KMS-11 (cell line): ENCODE measurements around the gene UFM1.
"Not testable (repeated sequence)": the region's sequence is repeated elsewhere in the genome, so short reads cannot be mapped to it uniquely, and the experiment has no call there.

Experiments used
- H2AFZ ChIP-seq: fragments of 200-600 bp; sonication (generic); 2 replicates; pipeline ENCODE4 v1.6.1; 2016; ENCODE audit warnings: antibody characterized with exemption, mixed run types, low read depth
- H3K27ac ChIP-seq: fragments of 200-600 bp; sonication (generic); 2 replicates; pipeline ENCODE4 v1.6.1; 2016; ENCODE audit warnings: mild to moderate bottlenecking, mixed run types
- H3K27me3 ChIP-seq: fragments of 200-600 bp; sonication (generic); 2 replicates; pipeline ENCODE4 v1.6.1; 2017; ENCODE audit warnings: mild to moderate bottlenecking, low read depth, mixed run types, moderate library complexity; ENCODE audit not compliant: insufficient read depth
- H3K36me3 ChIP-seq: fragments of 200-600 bp; sonication (generic); 2 replicates; pipeline ENCODE4 v1.6.1; 2017; ENCODE audit warnings: mild to moderate bottlenecking, mixed run types; ENCODE audit not compliant: insufficient read depth
- H3K4me1 ChIP-seq: fragments of 200-600 bp; sonication (generic); 2 replicates; pipeline ENCODE4 v1.6.1; 2016; ENCODE audit warnings: mild to moderate bottlenecking, low read depth, mixed run types; ENCODE audit not compliant: poor library complexity, severe bottlenecking
- H3K4me2 ChIP-seq: fragments of 200-600 bp; sonication (generic); 2 replicates; pipeline ENCODE4 v1.7.0; 2016; ENCODE audit warnings: mild to moderate bottlenecking, mixed run types
- H3K4me3 ChIP-seq: fragments of 200-600 bp; sonication (generic); IDR thresholded peaks from 2 replicates; pipeline ENCODE4 v1.6.1; 2017; ENCODE audit warnings: low read depth, low read length, mixed read lengths; ENCODE audit not compliant: insufficient read depth
- H3K79me2 ChIP-seq: fragments of 200-600 bp; sonication (generic); 2 replicates; pipeline ENCODE4 v1.6.1; 2016; ENCODE audit warnings: low read depth, mixed run types; ENCODE audit not compliant: insufficient read depth
- H3K9ac ChIP-seq: fragments of 200-600 bp; sonication (generic); 2 replicates; pipeline ENCODE4 v1.6.1; 2016; ENCODE audit warnings: mild to moderate bottlenecking, mixed run types
- H4K20me1 ChIP-seq: fragments of 200-600 bp; sonication (generic); 2 replicates; pipeline ENCODE4 v1.6.1; 2016; ENCODE audit warnings: mild to moderate bottlenecking, mixed run types; ENCODE audit not compliant: insufficient read depth
- CTCF ChIP-seq: fragments of 200-600 bp; sonication (generic); conservative IDR thresholded peaks from 2 replicates; pipeline ENCODE4 v1.6.1; 2017; ENCODE audit warnings: low read depth, mild to moderate bottlenecking, antibody characterized with exemption, low read length, moderate library complexity, mixed read lengths

UFM1 gene

DNA sequence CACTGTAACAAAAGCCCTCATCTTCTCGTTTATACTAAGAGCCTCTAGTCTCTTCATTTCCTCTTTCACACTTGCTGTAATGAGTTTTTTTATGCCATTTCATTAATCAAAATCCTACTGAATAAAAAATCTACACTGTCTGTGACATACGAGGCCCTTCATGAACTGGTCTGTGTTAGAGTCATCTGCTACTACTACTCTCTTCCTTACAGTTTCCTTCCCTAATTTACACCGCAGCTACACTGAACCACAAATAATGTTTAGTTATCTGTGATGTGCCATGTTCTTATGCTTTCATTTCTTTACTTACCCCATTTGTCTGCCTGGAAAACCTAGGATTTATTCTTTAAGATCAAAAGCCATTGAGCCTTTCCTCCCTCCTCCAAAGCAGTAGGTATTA lies 16.0 kb downstream of the UFM1 start:
- no peaks in the 10 kb centered on the region for H4K20me1 ChIP-seq
- H3K27me3 ChIP-seq: no peaks in the 10 kb centered on the region
- H2AFZ ChIP-seq: no peak overlapping the region
- H3K79me2 ChIP-seq: no peaks in the 10 kb centered on the region
- no peak overlapping the region for H3K4me3 ChIP-seq
- no peak overlapping the region for H3K27ac ChIP-seq
- H3K4me1 ChIP-seq: no peaks in the 10 kb centered on the region
- no peaks in the 10 kb centered on the region for H3K36me3 ChIP-seq
- no peak for TF ChIP-seq CTCF
- no peak overlapping the region for H3K9ac ChIP-seq
- H3K4me2 ChIP-seq: no peak overlapping the region

DNA sequence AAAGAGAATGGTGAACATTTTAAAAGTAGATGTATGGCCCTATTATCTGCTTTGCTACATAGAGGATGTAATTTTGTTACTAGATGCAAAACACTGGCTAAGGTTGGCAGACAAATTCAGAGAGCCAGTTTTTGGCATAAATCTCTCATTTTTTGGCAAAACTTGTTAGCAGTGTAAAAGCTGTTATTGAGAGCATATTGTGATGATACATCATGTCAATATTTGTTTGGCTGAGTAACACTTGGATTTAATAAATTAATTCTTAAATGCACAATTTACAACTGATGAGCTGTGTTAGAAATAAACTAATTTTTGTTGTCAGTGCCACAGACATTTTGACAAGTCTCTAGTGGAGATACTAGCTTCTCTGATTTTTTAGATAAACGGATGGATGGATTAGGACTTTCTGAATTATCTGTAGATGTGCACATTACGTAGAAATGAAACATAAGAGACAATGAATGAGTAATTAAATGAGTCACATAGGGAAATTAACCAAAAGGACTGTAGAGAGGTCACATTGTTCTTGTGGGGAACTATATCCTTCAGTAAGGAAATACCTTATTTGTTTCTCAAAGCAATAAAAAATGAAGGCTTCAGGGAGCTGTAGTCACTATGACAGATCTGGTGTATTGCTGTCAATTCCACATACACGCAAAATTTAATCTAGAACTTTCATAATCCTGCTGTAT lies 17.4 kb downstream of the UFM1 start:
- no peak overlapping the region for H3K9ac ChIP-seq
- H2AFZ ChIP-seq: no peak overlapping the region
- H3K4me1 ChIP-seq: no peaks in the 10 kb centered on the region
- no peak overlapping the region for H3K27ac ChIP-seq
- no peaks in the 10 kb centered on the region for H3K27me3 ChIP-seq
- H3K36me3 ChIP-seq: no peaks in the 10 kb centered on the region
- no peak overlapping the region for H3K4me3 ChIP-seq
- no peak overlapping the region for H3K4me2 ChIP-seq
- no peaks in the 10 kb centered on the region for H4K20me1 ChIP-seq
- no peaks in the 10 kb centered on the region for H3K79me2 ChIP-seq
- no peak for TF ChIP-seq CTCF

GRCh38 chr13:38369058-38369457 lies 19.4 kb downstream of the UFM1 start:
- no peak overlapping the region for H3K4me2 ChIP-seq
- no peak overlapping the region for H3K9ac ChIP-seq
- no peaks in the 10 kb centered on the region for H3K27me3 ChIP-seq
- H3K27ac ChIP-seq: no peak overlapping the region
- H3K36me3 ChIP-seq: no peaks in the 10 kb centered on the region
- H4K20me1 ChIP-seq: no peaks in the 10 kb centered on the region
- H3K79me2 ChIP-seq: no peaks in the 10 kb centered on the region
- H3K4me1 ChIP-seq: no peaks in the 10 kb centered on the region
- no peak overlapping the region for H3K4me3 ChIP-seq
- H2AFZ ChIP-seq: no peak overlapping the region
- TF ChIP-seq CTCF: no peak

GRCh38 chr13:38370096-38370495 lies 20.4 kb downstream of the UFM1 start:
- H3K79me2 ChIP-seq, H3K27me3 ChIP-seq, H3K4me3 ChIP-seq, H2AFZ ChIP-seq, H4K20me1 ChIP-seq, H3K4me2 ChIP-seq, H3K9ac ChIP-seq, H3K27ac ChIP-seq, H3K36me3 ChIP-seq, H3K4me1 ChIP-seq: not testable (repeated sequence)

GRCh38 chr13:38372820-38373383 lies 23.3 kb downstream of the UFM1 start:
- Histone ChIP-seq H3K27me3 (no peaks in the 10 kb centered on the region), H3K4me3 (no peak overlapping the region), H3K9ac (no peak overlapping the region), H3K4me1 (no peaks in the 10 kb centered on the region), H4K20me1 (no peaks in the 10 kb centered on the region), H3K79me2 (no peaks in the 10 kb centered on the region), H3K36me3 (no peaks in the 10 kb centered on the region), H3K4me2 (no peak overlapping the region), H3K27ac (no peak overlapping the region), H2AFZ (no peak overlapping the region)
- TF ChIP-seq CTCF: no peak
